ENCODE measurements around the gene VAPB. TPM values are rescaled to one million over a fixed set of nuclear protein-coding genes. Genes with fewer than 3 reads are reported as not detected.

The VAPB gene
- total and polyA plus RNA-seq, 10 of the 15 experiments (the other 5 are each of a cell fraction or from before 2014, with no cell fraction given) = 3.2 to 28.6 (median 20.5) TPM

DNA sequence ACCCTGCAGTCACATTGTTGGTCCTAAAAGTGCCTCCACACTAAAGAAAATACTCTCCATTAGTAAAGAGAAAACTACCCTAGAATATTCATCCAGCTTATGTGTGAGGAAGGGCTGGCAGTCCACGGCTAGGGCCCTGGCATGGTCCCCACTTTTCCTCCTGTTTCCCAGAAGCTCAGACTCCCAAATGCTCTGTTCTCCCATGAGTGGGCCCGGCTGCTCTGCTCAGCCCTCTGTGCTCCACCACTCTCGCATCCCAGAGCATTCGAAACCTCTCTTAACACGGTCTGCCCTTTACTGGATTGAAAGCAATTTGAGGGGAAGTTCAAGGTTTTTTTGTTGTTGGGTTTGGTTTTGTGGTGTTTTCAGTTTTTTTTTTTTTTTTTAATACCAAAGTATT is 64.4 kb downstream of the VAPB start:
- H3K4me1 ChIP-seq (ENCODE audit: control insufficient read depth, insufficient read depth, low read length) = peaks cover 32% of the 10 kb centered on the region
- no peak overlapping the region for H3K4me3 ChIP-seq
- H3K27ac ChIP-seq (ENCODE audit: control insufficient read depth, insufficient read depth) = no peak overlapping the region
- H3K27me3 ChIP-seq (replicated peaks in 1 of 2; ENCODE audit: control insufficient read depth in 2 of 2, insufficient read depth in 2 of 2, low read length in 1 of 2) = no peaks in the 10 kb centered on the region
- 0 out of 2 replicates have a peak, but pooled peaks cover 2% of the 10 kb centered on the region for H4K20me1 ChIP-seq (ENCODE audit: control insufficient read depth, insufficient read depth)
- FAIRE-seq (no peak), DNase-seq (ENCODE audit: low read depth, low spot score) (no peak), ATAC-seq (no peak)
- H2AFZ ChIP-seq (ENCODE audit: control insufficient read depth, low read depth, low read length) = no peak overlapping the region
- H3K9ac ChIP-seq (ENCODE audit: control insufficient read depth, insufficient read depth, low read length) = no peak overlapping the region
- intact Hi-C loops (cut with micrococcal nuclease; ENCODE audit: unreplicated experiment) = no loop called here
- BruUV-seq (replicated peaks) = no TSS peak
- ChIA-PET POLR2A (interaction anchor here (0.7 to 1.3 kb wide), 4 partner anchors 11 to 455 kb away, joined by 3 to 4 read pairs (median 3); no protein-coding TSS in a partner anchor), CTCF (interaction anchor here (1.4 to 1.7 kb wide), 2 partner anchors 28 to 244 kb away, joined by 3 to 4 read pairs; no protein-coding TSS in a partner anchor), RAD21 (ENCODE audit: unreplicated experiment) (no interaction called here), SMC1A (ENCODE audit: uncharacterized antibody, unreplicated experiment) (interaction anchor here (0.7 to 2.0 kb wide), 5 partner anchors 9 to 209 kb away, joined by 3 to 6 read pairs (median 3); no protein-coding TSS in a partner anchor)
- 77% methylated on average over 5 of the region's 5 CpGs for WGBS (ENCODE audit: insufficient coverage, insufficient replicate concordance, low lambda C conversion rate, missing lambda C conversion rate)
- in situ Hi-C loops (cut with MboI) = loop anchor here (10.0 to 25.0 kb wide), 4 partner anchors 184 to 979 kb away; partner anchors contain the start of gene CTSZ
- no peak for TF ChIP-seq JUNB (IDR thresholded peaks at IDR 0.05)
- peak; percentile 40 for TF ChIP-seq RUNX3 (IDR thresholded peaks at IDR 0.05; ENCODE audit: low read length)
- no peak for TF ChIP-seq PAX5 (IDR thresholded peaks at IDR 0.05; ENCODE audit: borderline replicate concordance, low read depth, low read length)
- TF ChIP-seq, protein P1, sequence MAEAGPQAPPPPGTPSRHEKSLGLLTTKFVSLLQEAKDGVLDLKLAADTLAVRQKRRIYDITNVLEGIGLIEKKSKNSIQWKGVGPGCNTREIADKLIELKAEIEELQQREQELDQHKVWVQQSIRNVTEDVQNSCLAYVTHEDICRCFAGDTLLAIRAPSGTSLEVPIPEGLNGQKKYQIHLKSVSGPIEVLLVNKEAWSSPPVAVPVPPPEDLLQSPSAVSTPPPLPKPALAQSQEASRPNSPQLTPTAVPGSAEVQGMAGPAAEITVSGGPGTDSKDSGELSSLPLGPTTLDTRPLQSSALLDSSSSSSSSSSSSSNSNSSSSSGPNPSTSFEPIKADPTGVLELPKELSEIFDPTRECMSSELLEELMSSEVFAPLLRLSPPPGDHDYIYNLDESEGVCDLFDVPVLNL (IDR thresholded peaks at IDR 0.05; ENCODE audit: low read depth, low read length) = no peak
- TF ChIP-seq SPI1 (IDR thresholded peaks at IDR 0.05; ENCODE audit: borderline replicate concordance, insufficient read depth, low read depth, low read length) = no peak
- TF ChIP-seq YY1 (IDR thresholded peaks at IDR 0.05; ENCODE audit: low read depth, low read length) = no peak
- no peak overlapping the region for H3K4me2 ChIP-seq (ENCODE audit: control insufficient read depth, insufficient read depth)
- peaks cover 5% of the 10 kb centered on the region for H3K9me3 ChIP-seq (replicated peaks; ENCODE audit: control insufficient read depth, insufficient read depth, low read length)
- H3K36me3 ChIP-seq (ENCODE audit: control insufficient read depth in 2 of 2, insufficient read depth in 2 of 2, low read length in 1 of 2) = no peaks in the 10 kb centered on the region; a peak in 1 of 4 replicates
- H3K79me2 ChIP-seq (ENCODE audit: control insufficient read depth, insufficient read depth, low read length) = no peaks in the 10 kb centered on the region
